A673 (cell line): ENCODE data around the gene TMEM100.

ENCODE experiments used
- CTCF ChIP-seq: fragments of 300-800, 200-600 bp; sonication (generic); conservative IDR thresholded peaks from 2 replicates; pipeline ENCODE4 v1.5.1; 2017; ENCODE audit warnings: low read depth, mild to moderate bottlenecking, antibody characterized with exemption, low read length, moderate library complexity, mixed read lengths
- EZH2 ChIP-seq: fragments of 200-600 bp; sonication (generic); IDR thresholded peaks from 2 replicates; pipeline ENCODE4 v1.6.1; 2017; ENCODE audit warnings: borderline replicate concordance, low read depth, mild to moderate bottlenecking, mixed read lengths, antibody characterized with exemption, low read length; ENCODE audit not compliant: poor library complexity, severe bottlenecking

GRCh38 chr17:55735731-55736405, 13.2 kb upstream of the TMEM100 start:
- no peak for TF ChIP-seq EZH2
- TF ChIP-seq CTCF, result peak; percentile 87
